GM12801 (cell line): ENCODE results near the gene INTS15.

ENCODE experiments used
- CTCF ChIP-seq: IDR thresholded peaks from one replicate; pipeline ENCODE4 v1.5.1; 2011; ENCODE audit warnings: control low read depth; ENCODE audit not compliant: insufficient read length; ENCODE audit errors: extremely low read depth

The INTS15 gene

GRCh38 chr7:6643915-6644625 is 54.2 kb downstream of the INTS15 start:
- TF ChIP-seq CTCF = no peak

- no peak for TF ChIP-seq CTCF
Measured at GRCh38 chr7:6644728-6645127, 54.9 kb downstream of the INTS15 start.

GRCh38 chr7:6646465-6646864 is 56.6 kb downstream of the INTS15 start:
- no peak for TF ChIP-seq CTCF

- no peak for TF ChIP-seq CTCF
Measured at GRCh38 chr7:6647080-6647479, 57.3 kb downstream of the INTS15 start.

GRCh38 chr7:6647541-6647940 is 57.7 kb downstream of the INTS15 start:
- no peak for TF ChIP-seq CTCF

GRCh38 chr7:6648066-6648814 is 58.4 kb downstream of the INTS15 start:
- no peak for TF ChIP-seq CTCF

- TF ChIP-seq CTCF = no peak
Measured at GRCh38 chr7:6648815-6649104, 58.9 kb downstream of the INTS15 start.
